NCI-H1417 (cell line): ENCODE results near the gene FMN1.
A peak's percentile ranks its signal among the peaks of the same experiment; 100 is the strongest.

ENCODE experiments used
- DNase-seq, 3 experiments: peaks; one replicate each; lab custom pipeline; 2025; lab: John Stamatoyannopoulos, UW

Gene FMN1

GRCh38 chr15:33059184-33059583 lies 135.3 kb downstream of the FMN1 start:
- no peak for DNase-seq

GRCh38 chr15:33057845-33058244 lies 136.7 kb downstream of the FMN1 start:
- DNase-seq: no peak

DNA sequence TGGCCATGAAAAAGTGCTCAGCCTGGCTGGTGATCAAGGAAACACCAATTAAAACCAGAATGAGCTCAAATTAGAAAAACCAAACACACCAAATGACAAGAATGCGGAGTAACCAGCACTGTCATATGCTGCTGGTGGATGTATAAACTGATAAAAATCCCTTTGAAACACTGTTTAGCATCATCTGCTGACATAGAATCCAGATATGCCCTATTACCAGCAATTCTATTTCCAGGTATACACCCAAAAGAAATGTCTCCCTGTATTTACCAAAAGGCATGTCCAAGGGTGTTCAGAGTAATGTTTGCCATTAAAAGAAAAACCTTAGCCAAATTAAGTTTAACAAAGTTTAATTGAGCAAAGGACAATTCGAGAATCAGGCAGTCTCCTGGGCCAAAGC lies 138.6 kb downstream of the FMN1 start:
- DNase-seq: no peak

DNA sequence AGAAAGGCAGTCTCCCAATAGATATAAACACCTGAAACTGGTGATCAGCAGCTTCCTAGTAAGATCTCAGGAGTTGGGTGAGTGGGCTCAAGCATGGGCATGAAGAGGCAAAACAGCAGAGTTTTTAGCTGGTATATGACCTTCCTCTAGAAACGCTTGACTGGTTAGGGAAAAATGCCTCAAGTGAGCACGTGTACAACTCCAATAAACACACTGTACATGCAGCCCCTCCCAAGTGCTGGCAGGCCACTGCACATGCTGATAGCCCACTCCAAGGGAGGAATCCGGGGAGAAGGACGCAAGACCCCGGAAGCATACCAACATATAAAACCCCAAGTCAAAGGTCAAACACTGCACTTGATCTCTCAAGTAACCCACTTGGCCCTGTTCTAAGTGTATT lies 143.0 kb downstream of the FMN1 start:
- no peak for DNase-seq

GRCh38 chr15:33048255-33048654 lies 146.3 kb downstream of the FMN1 start:
- peak in 1 of 3 experiments; percentile 18 for DNase-seq

DNA sequence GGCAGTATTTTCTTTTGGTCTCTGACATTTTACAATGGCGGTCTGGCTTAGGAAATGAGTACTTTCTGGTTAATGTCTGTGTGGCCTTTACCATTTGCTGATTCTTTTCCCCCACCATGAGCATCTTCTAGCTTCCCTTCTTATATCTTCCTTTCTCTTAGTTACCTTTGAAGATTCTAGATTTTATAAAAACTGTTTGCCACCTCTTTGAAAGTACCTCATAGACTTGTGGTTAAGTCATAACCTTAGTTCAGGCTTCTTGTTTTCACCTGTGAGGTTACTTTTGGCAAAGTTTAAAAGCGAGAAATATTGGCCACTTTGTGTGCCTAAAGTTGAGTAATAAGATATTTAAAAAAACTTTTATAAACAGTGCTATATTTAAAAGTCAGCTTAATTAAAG lies 147.4 kb downstream of the FMN1 start:
- DNase-seq: no peak

- DNase-seq: no peak
Observed at GRCh38 chr15:33046329-33046728, 148.2 kb downstream of the FMN1 start.

DNA sequence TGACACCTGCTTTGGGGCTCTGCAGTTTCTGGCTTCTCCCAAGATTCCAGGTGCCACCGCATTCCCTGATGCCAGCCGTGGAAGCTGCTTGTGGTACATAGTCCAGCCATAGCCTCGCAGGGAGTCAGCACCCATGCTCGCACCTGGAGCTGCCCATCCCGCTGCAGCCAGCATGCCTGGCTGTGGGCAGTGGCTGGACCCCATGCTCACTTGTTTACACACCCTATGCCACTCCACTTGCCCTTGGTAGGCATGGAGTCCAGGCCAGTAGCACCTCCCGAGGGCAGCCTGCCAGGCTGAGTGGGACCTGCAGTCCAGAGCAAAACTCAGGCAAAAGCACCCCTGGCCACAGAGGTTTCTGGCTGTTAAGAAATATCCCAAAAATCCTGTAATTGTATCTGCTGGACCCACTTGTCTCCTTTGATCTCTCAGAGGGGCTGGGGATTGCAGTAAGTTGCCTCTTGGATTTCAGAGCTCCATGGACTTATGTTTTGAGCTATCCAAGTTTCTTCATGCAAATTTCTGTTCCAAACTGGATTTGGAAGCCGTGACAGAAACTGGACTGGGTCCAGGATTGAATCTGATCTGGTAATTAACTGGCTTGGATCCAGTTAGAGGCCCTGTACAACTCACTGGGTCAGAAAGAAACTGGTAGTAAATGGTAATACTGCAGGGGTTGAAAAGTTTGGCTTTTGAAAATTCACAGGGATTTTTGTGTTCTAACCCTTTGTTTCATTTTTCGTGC lies 149.3 kb downstream of the FMN1 start:
- DNase-seq: no peak

DNA sequence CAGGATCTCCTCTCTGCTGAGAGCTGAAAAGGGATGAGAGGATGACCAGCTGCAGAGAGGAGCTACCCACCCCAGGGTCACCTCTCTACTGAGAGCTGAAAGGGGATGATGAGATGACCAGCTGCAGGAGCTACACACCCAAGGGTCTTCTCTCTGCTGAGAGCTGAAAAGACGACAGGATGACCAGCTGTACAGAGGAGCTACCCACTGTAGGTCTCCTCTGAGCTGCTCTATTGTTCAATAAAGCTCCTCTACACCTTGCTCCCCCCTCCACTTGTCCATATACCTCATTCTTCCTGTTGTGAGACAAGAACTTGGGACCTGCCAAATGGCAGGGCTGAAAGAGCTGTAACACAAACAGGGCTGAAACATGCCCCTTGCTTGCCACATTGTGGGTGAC lies 149.9 kb downstream of the FMN1 start:
- DNase-seq: no peak

DNA sequence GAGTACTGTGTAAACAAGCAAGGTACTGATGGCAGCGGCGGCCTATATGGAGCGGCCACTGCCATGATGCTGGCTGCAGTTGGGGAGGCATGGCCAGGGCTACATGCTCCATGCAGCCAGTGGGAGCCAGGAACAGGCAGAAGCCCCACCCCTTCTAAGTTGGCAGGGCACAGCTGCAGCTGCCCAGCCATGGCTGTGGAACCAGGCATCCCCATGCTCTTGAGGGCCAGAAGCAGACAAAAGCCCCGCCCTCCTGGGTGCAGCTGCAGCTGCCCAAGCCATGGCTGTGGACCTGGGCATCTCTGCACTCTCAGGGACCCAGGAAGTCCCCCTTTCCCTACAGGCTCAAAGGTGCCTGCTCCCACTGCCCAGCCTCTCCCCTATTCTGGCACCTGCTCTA lies 150.9 kb downstream of the FMN1 start:
- DNase-seq: no peak

- DNase-seq: no peak
Observed at GRCh38 chr15:33040496-33040895, 154.0 kb downstream of the FMN1 start.

GRCh38 chr15:33034588-33034987 lies 159.9 kb downstream of the FMN1 start:
- DNase-seq: no peak

DNA sequence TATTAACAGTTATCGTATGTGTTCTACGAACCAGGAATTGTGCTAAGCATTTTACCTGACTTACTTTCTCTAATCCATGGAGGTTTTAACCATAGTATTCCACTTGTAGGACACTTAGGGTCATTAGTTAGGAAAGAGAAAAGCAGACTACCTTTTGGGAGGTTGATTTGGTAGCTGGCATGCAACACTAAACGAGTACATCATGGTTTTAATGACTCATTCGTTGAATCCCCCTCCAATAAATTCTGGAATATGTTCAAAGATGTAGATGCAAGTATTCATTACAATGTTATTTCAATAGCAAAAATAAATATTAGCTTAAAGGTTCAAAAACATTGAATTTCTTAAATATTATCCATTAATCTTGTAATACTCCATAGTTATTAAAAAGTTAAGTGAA lies 162.5 kb downstream of the FMN1 start:
- DNase-seq: no peak

DNA sequence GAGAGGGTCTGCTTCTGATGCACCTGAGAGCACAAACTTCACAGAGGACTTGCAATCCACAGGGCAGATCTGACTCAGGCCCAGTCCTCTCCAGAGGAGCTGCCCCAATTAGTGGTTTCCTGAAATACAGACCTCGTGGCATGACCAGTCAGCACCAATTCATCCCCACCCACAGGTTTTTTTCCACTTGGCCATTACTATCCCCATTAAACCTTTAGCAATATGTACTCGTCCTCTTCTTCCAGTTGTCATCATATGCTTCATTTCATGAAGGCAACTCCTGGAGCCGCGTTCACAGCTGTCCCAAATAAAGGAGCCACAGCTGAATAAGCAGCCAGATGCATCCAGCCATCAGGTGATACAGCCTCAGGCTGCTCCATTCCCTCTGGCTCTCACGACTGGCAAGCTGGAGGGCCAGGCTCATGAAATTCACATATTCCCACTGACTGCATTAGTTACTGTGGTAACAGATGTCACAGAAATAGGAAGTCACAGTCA lies 163.1 kb downstream of the FMN1 start:
- DNase-seq: peak; percentile 33 to 66 (median 37)

DNA sequence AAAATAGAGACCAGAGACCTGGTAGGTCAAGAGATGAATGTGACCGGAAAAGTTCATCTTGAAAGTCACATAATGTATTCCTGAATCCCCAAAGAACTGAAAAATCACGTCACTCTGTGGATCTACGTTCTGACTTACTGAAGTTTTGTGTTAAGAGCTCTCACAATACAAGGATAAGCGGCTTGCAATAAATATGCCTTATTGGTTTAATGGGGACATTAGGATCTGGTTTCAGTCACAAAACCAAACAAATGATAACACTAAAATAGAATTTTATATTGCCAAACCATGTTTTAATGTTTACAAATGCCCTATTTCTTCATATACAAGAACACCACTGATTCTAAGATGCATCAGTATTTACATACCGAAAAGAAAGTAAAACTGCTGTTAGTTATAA lies 164.2 kb downstream of the FMN1 start:
- DNase-seq: no peak

DNA sequence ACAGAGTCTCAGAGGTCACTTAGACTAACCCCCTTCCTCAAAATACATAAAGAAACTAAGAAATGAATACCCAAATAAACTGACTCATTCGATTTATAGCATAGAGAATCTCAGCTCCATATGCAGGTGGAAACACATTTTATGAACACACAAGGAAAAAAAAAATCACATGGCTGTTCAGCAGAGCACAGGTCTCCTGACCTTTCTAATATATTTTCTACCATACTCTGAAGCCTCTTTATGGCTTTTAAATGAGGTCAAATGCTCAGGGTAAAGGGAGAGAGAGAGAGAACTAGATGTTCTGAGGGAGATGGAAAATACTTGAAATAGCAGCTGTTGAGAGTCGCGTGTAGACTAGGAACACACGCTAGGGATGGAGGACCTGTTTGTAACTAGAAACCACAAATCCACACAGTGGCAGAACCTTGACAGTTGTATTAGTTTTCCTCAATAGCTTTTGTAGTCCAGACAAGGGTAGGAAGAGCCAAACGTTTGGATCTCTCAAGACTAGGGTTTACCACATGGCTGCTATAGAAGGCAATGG lies 165.3 kb downstream of the FMN1 start:
- peak in 1 of 3 experiments; percentile 49 for DNase-seq

GRCh38 chr15:33028495-33028894 lies 166.0 kb downstream of the FMN1 start:
- no peak for DNase-seq

DNA sequence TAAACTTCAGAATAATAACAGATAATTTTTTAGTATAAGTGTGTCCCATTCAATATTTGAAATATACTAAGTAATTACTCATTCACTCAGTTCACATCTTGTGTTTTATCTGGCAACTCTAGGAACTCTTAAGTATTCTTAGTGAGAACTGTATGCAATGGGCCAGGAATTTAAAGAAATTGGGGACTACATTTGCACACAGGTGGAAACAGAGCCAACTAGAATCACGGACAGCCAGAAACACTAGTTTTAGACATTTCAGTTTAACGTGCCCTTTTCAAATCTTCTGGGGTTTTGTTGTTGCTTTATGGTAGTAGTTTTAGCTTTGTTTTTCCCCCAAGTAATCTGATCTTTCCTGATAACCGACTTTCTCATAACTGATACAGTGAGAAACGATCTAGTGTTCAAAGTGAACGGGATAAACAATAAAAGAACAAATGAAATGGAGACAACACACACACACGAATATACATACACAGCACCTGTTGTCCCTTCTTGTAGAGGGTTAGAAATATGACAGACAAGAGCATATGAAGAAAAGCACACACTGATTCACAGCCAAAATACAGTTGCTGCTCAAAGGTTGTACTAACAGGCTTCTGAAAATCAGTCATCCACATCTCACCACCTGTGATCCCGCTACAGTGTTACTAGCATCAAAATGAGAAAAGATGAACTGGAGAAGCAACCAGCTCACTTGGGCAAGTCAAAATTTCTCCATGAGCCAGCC lies 167.0 kb downstream of the FMN1 start:
- no peak for DNase-seq

- peak in 2 of 3 experiments; percentile 30 to 32 for DNase-seq
Observed at GRCh38 chr15:33026614-33027013, 167.9 kb downstream of the FMN1 start.

DNA sequence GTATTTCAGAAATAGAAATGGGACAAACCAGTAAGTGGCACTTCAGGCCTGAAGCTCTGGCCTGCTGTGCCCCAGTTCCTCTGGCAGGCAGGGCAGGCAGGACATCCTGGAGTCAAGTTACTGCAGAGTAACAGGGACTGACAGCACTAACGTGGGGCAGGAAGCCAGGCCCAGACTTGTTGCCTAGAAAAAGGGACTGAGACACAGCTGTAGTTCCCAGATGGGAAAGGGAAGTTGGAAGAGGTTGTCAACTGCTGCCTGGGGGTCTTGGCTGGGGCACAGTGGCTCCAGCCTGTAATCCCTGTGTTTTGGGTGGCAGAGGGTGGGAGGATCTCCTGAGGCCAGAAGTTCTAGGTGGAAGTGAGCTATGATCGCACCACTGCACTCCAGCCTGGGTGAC lies 171.9 kb downstream of the FMN1 start:
- DNase-seq: peak in 1 of 3 experiments; percentile 50

DNA sequence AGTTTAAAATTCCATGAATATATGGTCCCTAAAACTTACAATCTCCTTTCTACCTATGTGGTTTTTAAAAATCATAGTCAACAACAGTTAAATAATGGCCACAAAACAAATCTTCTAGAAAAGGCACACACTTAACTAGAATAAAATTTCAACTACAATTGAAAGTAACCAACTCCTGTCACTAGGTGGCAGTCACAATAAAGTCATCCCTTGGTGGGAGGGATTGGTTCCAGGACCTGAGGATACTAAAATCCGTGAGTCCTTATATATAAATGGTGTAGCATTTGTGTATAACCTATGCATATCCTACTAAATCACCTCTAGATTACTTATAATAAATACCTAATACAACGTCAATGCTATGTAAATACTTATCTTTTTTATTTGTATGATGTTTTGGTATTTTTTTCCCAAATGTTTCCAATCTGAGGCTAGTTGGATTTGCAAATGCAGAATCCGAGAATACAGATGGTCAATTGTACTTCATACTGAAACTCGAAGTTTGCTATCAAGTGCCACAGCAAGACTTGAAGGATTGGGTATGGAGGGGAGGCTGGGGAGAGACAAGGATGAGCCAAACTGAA lies 172.6 kb downstream of the FMN1 start:
- DNase-seq: peak; percentile 32 to 78 (median 53)

DNA sequence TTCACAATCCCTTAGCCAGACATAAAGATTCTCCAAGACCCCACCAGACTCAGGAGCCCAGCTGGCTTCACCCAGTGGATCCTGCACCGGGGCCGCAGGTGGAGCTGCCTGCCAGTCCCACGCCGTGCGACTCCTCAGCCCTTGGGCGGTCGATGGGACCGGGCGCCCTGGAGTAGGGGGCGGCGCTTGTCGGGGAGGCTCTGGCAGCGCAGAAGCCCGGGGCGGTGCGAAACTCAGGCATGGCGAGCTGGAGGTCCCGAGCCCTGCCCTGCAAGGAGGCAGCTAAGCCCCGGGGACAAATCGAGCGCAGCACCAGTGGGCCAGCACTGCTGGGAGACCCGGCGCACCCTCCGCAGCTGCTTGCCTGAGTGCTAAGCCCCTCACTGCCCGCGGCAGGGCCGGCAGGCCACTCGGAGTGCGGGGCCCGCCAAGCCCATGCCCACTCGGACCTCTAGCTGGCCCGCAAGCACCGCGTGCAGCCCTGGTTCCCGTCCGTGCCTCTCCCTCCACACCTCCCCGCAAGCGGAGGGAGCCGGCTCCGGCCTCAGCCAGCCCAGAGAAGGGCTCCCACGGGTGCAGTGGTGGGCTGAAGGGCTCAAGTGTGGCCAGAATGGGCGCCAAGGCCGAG lies 175.0 kb downstream of the FMN1 start:
- DNase-seq: no peak
